Bronchial epithelial cell (primary cell): ENCODE measurements around the gene SOX6. TPM values are rescaled to one million over a fixed set of nuclear protein-coding genes. Genes with fewer than 3 reads are reported as not detected.

Experiments
- DNase-seq: peaks from one replicate; pipeline ENCODE4 v3.0.0-alpha.2; 2010; ENCODE audit warnings: low read depth
- FAIRE-seq: peaks from 2 replicates; lab custom pipeline; 2011; peaks lifted over from hg19 to GRCh38; lab: Jason Lieb, UNC
- H3K27me3 ChIP-seq: 2 replicates; pipeline ENCODE4 v1.5.1; 2011; ENCODE audit warnings: low read length; ENCODE audit not compliant: control insufficient read depth, insufficient read depth
- H3K36me3 ChIP-seq: 2 replicates; pipeline ENCODE4 v1.5.1; 2011; ENCODE audit warnings: low read length; ENCODE audit not compliant: control insufficient read depth, insufficient read depth
- H3K4me3 ChIP-seq: 2 replicates; pipeline ENCODE4 v1.5.1; 2011; ENCODE audit warnings: mild to moderate bottlenecking, low read depth, low read length, control low read depth
- total RNA-seq: library from RNA; depleted of rRNA; stranded (reverse); fragments of >200 nt; gene quantifications from 2 replicates; pipeline ENCODE4 v1.2.1, GENCODE V29; 2014
- TF ChIP-seq, protein P1 (sequence below): IDR thresholded peaks from 2 replicates; pipeline ENCODE4 v1.5.1; 2011; ENCODE audit warnings: mild to moderate bottlenecking, moderate library complexity, low read length, control low read depth, inconsistent platforms; ENCODE audit not compliant: insufficient read depth, severe bottlenecking

SOX6 gene
- total RNA-seq, 1 donor from 2014 or later: 0.53 TPM

DNA sequence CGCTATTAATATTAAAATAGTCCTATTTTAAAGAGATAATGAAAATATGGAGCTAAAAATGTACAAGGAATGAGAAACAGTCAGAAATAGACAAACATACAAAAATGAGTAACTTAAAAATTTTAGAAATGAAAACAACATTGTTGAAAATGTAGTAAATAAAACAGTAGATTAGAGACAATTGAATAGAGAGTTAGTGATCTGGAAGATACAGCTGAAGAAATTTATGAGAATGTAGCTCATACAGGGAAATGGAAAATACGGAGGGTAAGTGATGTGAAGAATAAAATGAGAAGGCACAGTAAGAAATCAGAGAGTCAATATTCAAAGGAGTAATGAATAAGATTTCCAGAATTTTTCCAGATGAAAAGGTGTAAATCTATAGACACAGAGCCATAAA, 424.8 kb downstream of the SOX6 start:
- Histone ChIP-seq H3K36me3 (no peaks in the 10 kb centered on the region), H3K4me3 (no peak overlapping the region), H3K27me3 (no peaks in the 10 kb centered on the region)
- TF ChIP-seq, protein P1, sequence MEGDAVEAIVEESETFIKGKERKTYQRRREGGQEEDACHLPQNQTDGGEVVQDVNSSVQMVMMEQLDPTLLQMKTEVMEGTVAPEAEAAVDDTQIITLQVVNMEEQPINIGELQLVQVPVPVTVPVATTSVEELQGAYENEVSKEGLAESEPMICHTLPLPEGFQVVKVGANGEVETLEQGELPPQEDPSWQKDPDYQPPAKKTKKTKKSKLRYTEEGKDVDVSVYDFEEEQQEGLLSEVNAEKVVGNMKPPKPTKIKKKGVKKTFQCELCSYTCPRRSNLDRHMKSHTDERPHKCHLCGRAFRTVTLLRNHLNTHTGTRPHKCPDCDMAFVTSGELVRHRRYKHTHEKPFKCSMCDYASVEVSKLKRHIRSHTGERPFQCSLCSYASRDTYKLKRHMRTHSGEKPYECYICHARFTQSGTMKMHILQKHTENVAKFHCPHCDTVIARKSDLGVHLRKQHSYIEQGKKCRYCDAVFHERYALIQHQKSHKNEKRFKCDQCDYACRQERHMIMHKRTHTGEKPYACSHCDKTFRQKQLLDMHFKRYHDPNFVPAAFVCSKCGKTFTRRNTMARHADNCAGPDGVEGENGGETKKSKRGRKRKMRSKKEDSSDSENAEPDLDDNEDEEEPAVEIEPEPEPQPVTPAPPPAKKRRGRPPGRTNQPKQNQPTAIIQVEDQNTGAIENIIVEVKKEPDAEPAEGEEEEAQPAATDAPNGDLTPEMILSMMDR: no peak
- DNase-seq (no peak), FAIRE-seq (no peak)

DNA sequence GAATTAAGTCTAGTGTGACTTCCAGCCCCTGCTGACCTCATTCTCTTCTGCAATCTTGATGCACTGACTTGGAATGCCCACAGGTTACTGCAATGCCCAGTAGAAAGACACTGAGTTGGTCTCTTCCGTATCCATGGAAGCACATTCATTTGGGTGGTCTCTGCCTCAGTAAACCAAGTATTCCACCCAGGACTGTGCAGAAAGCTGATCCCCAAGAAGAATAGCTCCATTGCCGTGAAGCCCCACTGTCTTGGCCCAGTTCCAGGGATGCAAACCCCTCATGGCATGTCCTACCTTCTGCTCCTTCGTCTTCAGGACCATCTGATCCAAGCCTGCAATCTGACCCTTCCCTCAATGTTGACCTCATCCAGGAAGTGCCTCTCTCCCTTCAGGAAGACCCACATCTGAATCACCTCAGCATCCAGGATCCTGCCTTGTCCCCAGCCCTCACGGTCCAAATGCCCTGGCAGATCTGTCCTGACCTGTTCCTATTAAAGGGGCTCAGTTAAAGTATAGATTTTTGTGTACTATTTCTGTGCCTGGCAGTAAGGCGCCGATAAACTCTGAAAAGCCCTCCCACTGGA, 425.8 kb downstream of the SOX6 start:
- TF ChIP-seq, protein P1: no peak
- peak; percentile 23 for FAIRE-seq
- no peak overlapping the region for H3K4me3 ChIP-seq
- no peak for DNase-seq
- H3K36me3 ChIP-seq: no peaks in the 10 kb centered on the region
- no peaks in the 10 kb centered on the region for H3K27me3 ChIP-seq

DNA sequence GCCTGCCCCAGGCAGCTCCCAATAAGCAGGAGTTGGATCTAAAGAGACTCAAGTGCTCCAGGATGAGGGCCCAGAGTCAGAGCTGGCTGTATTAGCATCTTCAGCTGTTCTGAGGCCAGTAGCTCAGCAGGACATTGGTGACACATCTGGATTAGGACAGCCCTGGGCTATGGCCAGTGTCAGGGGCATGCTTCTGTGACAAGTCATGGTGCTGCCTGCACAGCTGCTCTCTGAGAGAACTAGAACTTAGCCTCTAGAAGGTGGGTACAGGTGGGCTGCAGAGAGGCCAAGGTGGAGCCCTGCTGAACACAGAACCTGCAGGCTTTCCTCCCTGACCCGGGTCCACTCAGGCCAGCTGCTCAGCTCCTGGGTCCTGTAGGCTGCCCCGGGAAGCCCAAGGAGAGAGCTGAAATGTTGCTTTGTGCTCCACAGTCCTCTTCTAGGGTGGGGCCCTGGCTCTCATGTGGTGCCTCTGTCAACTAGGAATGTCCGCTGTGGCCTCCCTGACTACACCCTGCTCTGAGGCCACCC, 426.9 kb downstream of the SOX6 start:
- FAIRE-seq: no peak
- DNase-seq: no peak
- Histone ChIP-seq H3K4me3 (no peak overlapping the region), H3K27me3 (no peaks in the 10 kb centered on the region), H3K36me3 (no peaks in the 10 kb centered on the region)
- TF ChIP-seq, protein P1: no peak

DNA sequence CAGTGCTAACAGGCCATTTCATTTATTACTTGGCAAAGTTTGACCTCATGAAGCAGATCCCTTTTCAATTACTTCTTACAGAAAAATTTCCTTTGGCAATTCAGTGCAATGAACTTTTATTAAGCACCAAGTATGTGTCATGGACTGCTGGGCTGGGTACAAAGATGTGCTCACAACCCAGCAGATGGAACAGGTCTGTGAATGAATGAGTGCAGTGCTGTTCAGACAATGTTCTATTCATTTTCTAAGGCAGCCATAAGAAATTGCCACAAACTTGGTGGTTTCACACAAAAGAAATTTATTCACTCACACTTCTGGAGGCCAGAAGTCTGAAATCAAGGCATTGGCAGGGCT, 428.5 kb downstream of the SOX6 start:
- no peaks in the 10 kb centered on the region for H3K36me3 ChIP-seq
- no peak overlapping the region for H3K4me3 ChIP-seq
- DNase-seq: no peak
- H3K27me3 ChIP-seq: no peaks in the 10 kb centered on the region
- FAIRE-seq: no peak
- TF ChIP-seq, protein P1: no peak

DNA sequence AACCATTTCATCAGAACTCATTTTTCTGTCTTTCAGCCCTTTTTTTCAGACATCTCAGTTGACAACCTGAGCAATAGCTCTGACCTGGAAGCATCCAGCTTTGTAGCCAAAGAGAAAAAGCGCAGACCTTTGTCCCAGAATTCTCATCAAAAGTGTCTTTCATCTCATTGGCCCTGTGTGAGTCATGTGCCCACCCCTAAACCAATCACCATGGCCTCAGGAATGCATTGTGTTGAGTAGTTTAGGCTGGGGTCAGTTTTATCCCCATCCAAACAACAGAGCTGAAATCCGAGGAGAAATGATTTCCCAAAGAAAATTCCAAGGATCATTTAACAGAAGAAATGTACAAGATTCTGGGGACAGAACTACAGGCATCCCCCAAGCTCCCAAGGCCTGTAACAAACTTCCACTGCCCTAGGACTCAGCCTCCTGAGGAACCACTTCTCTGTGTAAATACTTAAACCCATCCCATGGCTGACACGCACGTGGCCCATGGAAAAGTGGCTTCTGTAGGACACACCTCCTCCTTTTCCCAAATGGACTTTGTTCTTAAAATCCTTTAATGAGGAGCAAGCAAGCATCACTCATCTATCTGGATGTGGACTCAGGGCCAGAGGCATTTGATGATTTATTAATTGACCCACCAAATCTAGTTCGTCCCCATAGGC, 429.0 kb downstream of the SOX6 start:
- TF ChIP-seq, protein P1: no peak
- no peak for DNase-seq
- peak; percentile 13 for FAIRE-seq
- H3K4me3 ChIP-seq: no peak overlapping the region
- no peaks in the 10 kb centered on the region for H3K36me3 ChIP-seq
- H3K27me3 ChIP-seq: no peaks in the 10 kb centered on the region
